ENCODE data around the gene SPRYD3.

Gene SPRYD3

DNA sequence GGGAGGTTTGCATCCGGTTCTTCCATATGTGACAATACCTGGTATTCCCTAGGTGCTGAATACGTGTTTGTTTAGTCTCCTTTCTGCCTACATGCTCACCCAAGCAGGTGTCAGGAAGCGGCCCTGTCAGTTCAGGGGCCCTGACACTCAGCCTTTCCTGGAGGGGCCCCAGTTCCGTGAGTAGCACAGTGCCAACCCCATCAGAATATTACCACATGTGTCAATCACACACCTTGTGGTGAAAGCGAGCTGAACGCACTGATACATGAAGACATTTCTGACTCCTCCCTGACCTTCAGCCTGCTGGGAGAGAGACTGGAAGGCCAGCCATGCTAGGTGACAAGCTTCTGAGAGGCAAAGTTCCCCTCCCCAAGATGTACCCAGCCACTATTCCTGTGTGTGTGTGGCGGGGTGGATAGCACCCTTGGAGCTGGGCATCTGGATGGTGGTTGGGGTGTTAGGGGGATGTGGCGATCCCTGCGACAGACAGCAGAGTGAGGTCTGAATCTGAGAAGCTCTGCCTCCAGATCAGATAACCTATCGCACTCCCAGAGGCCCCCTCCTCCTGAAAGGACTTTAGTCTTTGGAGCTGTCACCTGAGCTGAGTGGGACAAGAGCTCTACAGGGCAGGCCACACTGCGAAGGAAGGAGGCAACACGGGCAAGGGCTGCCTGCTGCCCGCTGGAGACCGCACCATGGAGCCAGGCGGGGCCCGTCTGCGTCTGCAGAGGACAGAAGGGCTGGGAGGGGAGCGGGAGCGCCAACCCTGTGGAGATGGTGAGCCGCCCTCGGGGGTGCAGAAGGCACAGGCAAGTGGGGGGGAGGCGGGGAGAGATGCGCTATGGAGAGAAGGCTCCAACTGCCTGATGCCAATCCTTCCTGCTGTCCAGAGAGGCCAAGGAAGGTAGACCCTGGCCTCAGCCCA lies 24.0 kb upstream of the SPRYD3 start, which contains the start of gene SOAT2:
Gene SOAT2, plus strand, starts transcription at position 604 of the 925 bp plus-strand sequence. Its CDS starts 92 bp downstream, at position 696.
- Histone ChIP-seq H3K4me2 (ENCODE audit: low read length) (peak within 1 kb of the TSS; percentile 58), H3K27ac (ENCODE audit: low read depth, low read length) (peak within 1 kb of the TSS; percentile 25), H3K9me2 (replicated peaks; ENCODE audit: control insufficient read depth, low read length) (no peaks in the 10 kb centered on the region), H3K36me3 (ENCODE audit: control insufficient read depth, low read length) (no peaks in the 10 kb centered on the region), H3F3A (ENCODE audit: control insufficient read depth, insufficient read depth) (peaks cover 8% of the 10 kb centered on the region), H3K4me3 (ENCODE audit: low read length) (peak within 1 kb of the TSS; percentile 25), H3K79me2 (ENCODE audit: control insufficient read depth, low read length) (no peaks in the 10 kb centered on the region), H4K20me1 (ENCODE audit: control insufficient read depth, insufficient read depth, low read depth, low read length) (no peaks in the 10 kb centered on the region), H3K4me1 (ENCODE audit: control insufficient read depth, low read length) (peaks cover 38% of the 10 kb centered on the region), H3K27me3 (ENCODE audit: control insufficient read depth, low read length) (peaks cover 5% of the 10 kb centered on the region; the same call in 1 of the 2 replicates), H3K9me3 (ENCODE audit: control insufficient read depth, insufficient read depth, low read length) (no peaks in the 10 kb centered on the region)
- TF ChIP-seq EZH2phosphoT487 (IDR thresholded peaks at IDR 0.05; ENCODE audit: borderline replicate concordance, low read length), result no peak
- TF ChIP-seq, protein P1, sequence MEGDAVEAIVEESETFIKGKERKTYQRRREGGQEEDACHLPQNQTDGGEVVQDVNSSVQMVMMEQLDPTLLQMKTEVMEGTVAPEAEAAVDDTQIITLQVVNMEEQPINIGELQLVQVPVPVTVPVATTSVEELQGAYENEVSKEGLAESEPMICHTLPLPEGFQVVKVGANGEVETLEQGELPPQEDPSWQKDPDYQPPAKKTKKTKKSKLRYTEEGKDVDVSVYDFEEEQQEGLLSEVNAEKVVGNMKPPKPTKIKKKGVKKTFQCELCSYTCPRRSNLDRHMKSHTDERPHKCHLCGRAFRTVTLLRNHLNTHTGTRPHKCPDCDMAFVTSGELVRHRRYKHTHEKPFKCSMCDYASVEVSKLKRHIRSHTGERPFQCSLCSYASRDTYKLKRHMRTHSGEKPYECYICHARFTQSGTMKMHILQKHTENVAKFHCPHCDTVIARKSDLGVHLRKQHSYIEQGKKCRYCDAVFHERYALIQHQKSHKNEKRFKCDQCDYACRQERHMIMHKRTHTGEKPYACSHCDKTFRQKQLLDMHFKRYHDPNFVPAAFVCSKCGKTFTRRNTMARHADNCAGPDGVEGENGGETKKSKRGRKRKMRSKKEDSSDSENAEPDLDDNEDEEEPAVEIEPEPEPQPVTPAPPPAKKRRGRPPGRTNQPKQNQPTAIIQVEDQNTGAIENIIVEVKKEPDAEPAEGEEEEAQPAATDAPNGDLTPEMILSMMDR (IDR thresholded peaks at IDR 0.05; ENCODE audit: low read depth, low read length, poor library complexity, severe bottlenecking), result no peak

DNA sequence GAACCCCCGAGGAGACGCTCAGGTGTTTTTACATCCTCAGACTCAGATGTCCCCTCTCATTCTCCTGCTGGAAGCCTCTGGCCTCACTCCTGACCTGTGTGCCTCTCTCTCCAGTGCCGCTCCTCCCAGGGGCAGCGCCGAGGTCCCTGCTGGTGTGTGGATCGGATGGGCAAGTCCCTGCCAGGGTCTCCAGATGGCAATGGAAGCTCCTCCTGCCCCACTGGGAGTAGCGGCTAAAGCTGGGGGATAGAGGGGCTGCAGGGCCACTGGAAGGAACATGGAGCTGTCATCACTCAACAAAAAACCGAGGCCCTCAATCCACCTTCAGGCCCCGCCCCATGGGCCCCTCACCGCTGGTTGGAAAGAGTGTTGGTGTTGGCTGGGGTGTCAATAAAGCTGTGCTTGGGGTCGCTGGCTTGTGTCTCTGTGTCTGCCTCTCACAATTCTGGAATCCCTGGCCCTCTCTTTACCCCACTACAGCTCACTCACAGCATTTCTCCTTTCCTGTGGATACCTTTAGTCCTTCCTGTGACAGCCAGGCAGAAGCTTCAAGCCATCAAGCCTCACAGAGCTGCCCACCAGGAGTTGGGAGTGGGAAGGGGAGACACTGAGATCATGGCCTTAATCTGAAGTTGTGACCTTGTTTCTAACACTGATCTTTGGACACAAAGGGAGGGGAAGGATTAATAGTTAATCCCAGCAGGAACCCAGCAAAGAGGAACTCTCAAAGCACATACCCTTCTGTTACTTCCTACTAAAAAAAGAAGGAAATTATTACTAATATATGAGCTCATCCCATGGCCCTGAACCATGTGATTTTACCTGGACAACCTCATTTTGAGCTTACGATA lies 23.0 kb upstream of the SPRYD3 start:
- H3K4me1 ChIP-seq (ENCODE audit: control insufficient read depth, low read length), result peaks cover 48% of the 10 kb centered on the region
- no peaks in the 10 kb centered on the region for H3K79me2 ChIP-seq (ENCODE audit: control insufficient read depth, low read length)
- no peaks in the 10 kb centered on the region for H3K36me3 ChIP-seq (ENCODE audit: control insufficient read depth, low read length)
- TF ChIP-seq, protein P1 (IDR thresholded peaks at IDR 0.05; ENCODE audit: low read depth, low read length, poor library complexity, severe bottlenecking), result no peak
- no peak for TF ChIP-seq EZH2phosphoT487 (IDR thresholded peaks at IDR 0.05; ENCODE audit: borderline replicate concordance, low read length)
- H3K4me2 ChIP-seq (ENCODE audit: low read length), result peak overlapping the region; percentile 58
- peaks cover 10% of the 10 kb centered on the region for H3K27me3 ChIP-seq (ENCODE audit: control insufficient read depth, low read length)
- no peaks in the 10 kb centered on the region for H3K9me2 ChIP-seq (replicated peaks; ENCODE audit: control insufficient read depth, low read length)
- no peaks in the 10 kb centered on the region for H3K9me3 ChIP-seq (ENCODE audit: control insufficient read depth, insufficient read depth, low read length)
- peaks cover 9% of the 10 kb centered on the region for H3F3A ChIP-seq (ENCODE audit: control insufficient read depth, insufficient read depth)
- H3K27ac ChIP-seq (ENCODE audit: low read depth, low read length), result peak overlapping the region; percentile 15
- H3K4me3 ChIP-seq (ENCODE audit: low read length), result peak overlapping the region; percentile 25
- no peaks in the 10 kb centered on the region for H4K20me1 ChIP-seq (ENCODE audit: control insufficient read depth, insufficient read depth, low read depth, low read length)

DNA sequence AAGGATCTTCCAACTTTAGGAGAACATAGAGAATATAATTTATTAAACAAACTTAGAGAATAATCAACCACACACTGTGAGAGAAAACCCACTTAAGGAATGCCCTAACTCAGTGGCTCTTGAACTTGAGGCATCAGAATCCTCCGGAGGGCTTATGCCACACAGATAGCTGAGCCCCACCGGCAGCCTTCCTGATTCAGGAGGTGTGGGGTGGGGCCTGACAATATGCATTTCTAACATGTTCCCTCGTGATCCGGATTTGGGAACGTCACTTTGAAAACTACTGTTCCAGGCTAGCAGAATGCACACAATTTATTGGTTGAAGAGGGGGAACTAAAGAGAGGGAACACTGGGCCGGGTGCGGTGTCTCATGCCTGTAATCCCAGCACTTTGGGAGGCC lies 22.1 kb upstream of the SPRYD3 start:
- Histone ChIP-seq H3K27ac (ENCODE audit: low read depth, low read length) (no peak overlapping the region), H3K27me3 (ENCODE audit: control insufficient read depth, low read length) (peaks cover 19% of the 10 kb centered on the region), H3K4me2 (ENCODE audit: low read length) (no peak overlapping the region), H3K4me1 (ENCODE audit: control insufficient read depth, low read length) (peaks cover 52% of the 10 kb centered on the region), H3F3A (ENCODE audit: control insufficient read depth, insufficient read depth) (peaks cover 9% of the 10 kb centered on the region), H3K9me2 (replicated peaks; ENCODE audit: control insufficient read depth, low read length) (no peaks in the 10 kb centered on the region), H3K36me3 (ENCODE audit: control insufficient read depth, low read length) (no peaks in the 10 kb centered on the region), H3K9me3 (ENCODE audit: control insufficient read depth, insufficient read depth, low read length) (no peaks in the 10 kb centered on the region), H3K4me3 (ENCODE audit: low read length) (no peak overlapping the region), H3K79me2 (ENCODE audit: control insufficient read depth, low read length) (no peaks in the 10 kb centered on the region), H4K20me1 (ENCODE audit: control insufficient read depth, insufficient read depth, low read depth, low read length) (no peaks in the 10 kb centered on the region)
- TF ChIP-seq, protein P1 (IDR thresholded peaks at IDR 0.05; ENCODE audit: low read depth, low read length, poor library complexity, severe bottlenecking), result no peak
